Measurements from ENCODE around the gene STRA8.

Gene STRA8

GRCh38 chr7:135233570-135233969, at the start of gene STRA8:
STRA8 (plus strand) TSS chr7:135233838; CDS start chr7:135240525, 6,687 bp downstream.
- no peak for DNase-seq (ENCODE audit: low spot score)

GRCh38 chr7:135184254-135184841, 49.3 kb upstream of the STRA8 start:
- no peak for DNase-seq (ENCODE audit: low spot score)

- DNase-seq (ENCODE audit: low spot score) = no peak
Measured at GRCh38 chr7:135185471-135186260, 48.0 kb upstream of the STRA8 start.

- no peak for DNase-seq (ENCODE audit: low spot score)
Measured at GRCh38 chr7:135186261-135186540, 47.4 kb upstream of the STRA8 start.

GRCh38 chr7:135186841-135187253, 46.8 kb upstream of the STRA8 start:
- DNase-seq (ENCODE audit: low spot score) = no peak

- no peak for DNase-seq (ENCODE audit: low spot score)
Measured at GRCh38 chr7:135188298-135188984, 45.2 kb upstream of the STRA8 start.

GRCh38 chr7:135189221-135189662, 44.4 kb upstream of the STRA8 start:
- no peak for DNase-seq (ENCODE audit: low spot score)

- DNase-seq (ENCODE audit: low spot score) = no peak
Measured at GRCh38 chr7:135189961-135190360, 43.7 kb upstream of the STRA8 start.

- DNase-seq (ENCODE audit: low spot score) = no peak
Measured at GRCh38 chr7:135190703-135191102, 42.9 kb upstream of the STRA8 start.

- no peak for DNase-seq (ENCODE audit: low spot score)
Measured at GRCh38 chr7:135192914-135193536, 40.6 kb upstream of the STRA8 start.

- peak; percentile 74 for DNase-seq (ENCODE audit: low spot score)
Measured at GRCh38 chr7:135193615-135194081, 40.0 kb upstream of the STRA8 start.

- DNase-seq (ENCODE audit: low spot score) = peak; percentile 75
Measured at GRCh38 chr7:135194494-135195095, 39.0 kb upstream of the STRA8 start.

- DNase-seq (ENCODE audit: low spot score) = no peak
Measured at GRCh38 chr7:135195156-135195555, 38.5 kb upstream of the STRA8 start.

- no peak for DNase-seq (ENCODE audit: low spot score)
Measured at GRCh38 chr7:135195968-135196629, 37.5 kb upstream of the STRA8 start.

GRCh38 chr7:135197343-135197742, 36.3 kb upstream of the STRA8 start:
- DNase-seq (ENCODE audit: low spot score) = no peak

- no peak for DNase-seq (ENCODE audit: low spot score)
Measured at GRCh38 chr7:135197906-135198655, 35.6 kb upstream of the STRA8 start.

- DNase-seq (ENCODE audit: low spot score) = no peak
Measured at GRCh38 chr7:135199439-135199838, 34.2 kb upstream of the STRA8 start.

GRCh38 chr7:135200821-135201331, 32.8 kb upstream of the STRA8 start:
- DNase-seq (ENCODE audit: low spot score) = no peak

- DNase-seq (ENCODE audit: low spot score) = no peak
Measured at GRCh38 chr7:135201350-135201749, 32.3 kb upstream of the STRA8 start.

GRCh38 chr7:135204341-135204749, 29.3 kb upstream of the STRA8 start:
- peak; percentile 75 for DNase-seq (ENCODE audit: low spot score)

- DNase-seq (ENCODE audit: low spot score) = no peak
Measured at GRCh38 chr7:135204876-135205275, 28.8 kb upstream of the STRA8 start.
